Activated CD4-positive, alpha-beta T cell treated with anti-CD3 and anti-CD28 coated beads, Interleukin-10, Interleukin-2, amounts not matched to agents 100 ng/mL and 50 ng/mL, durations not matched to agents 16 hours and 8 hours (primary cell): ENCODE data around the gene OTOF.
A peak's percentile ranks its signal among the peaks of the same experiment; 100 is the strongest.

Experiments used
- DNase-seq: peaks from one replicate; pipeline ENCODE4 v3.0.0-alpha.2; 2020

Gene OTOF

GRCh38 chr2:26495705-26496297, 17.9 kb upstream of the OTOF start:
- no peak for DNase-seq

GRCh38 chr2:26494891-26495290, 17.0 kb upstream of the OTOF start:
- no peak for DNase-seq

GRCh38 chr2:26494199-26494598, 16.3 kb upstream of the OTOF start:
- no peak for DNase-seq

- DNase-seq, result peak; percentile 9
Observed at GRCh38 chr2:26493566-26493965, 15.6 kb upstream of the OTOF start.

- DNase-seq, result no peak
Observed at GRCh38 chr2:26492749-26493515, 15.0 kb upstream of the OTOF start.

GRCh38 chr2:26491563-26492167, 13.7 kb upstream of the OTOF start:
- no peak for DNase-seq

- no peak for DNase-seq
Observed at GRCh38 chr2:26489213-26489850, 11.4 kb upstream of the OTOF start.

GRCh38 chr2:26488463-26489212, 10.7 kb upstream of the OTOF start:
- DNase-seq, result no peak

GRCh38 chr2:26487192-26487591, 9.3 kb upstream of the OTOF start:
- DNase-seq, result peak; percentile 12

GRCh38 chr2:26486789-26487188, 8.9 kb upstream of the OTOF start:
- DNase-seq, result no peak

- DNase-seq, result no peak
Observed at GRCh38 chr2:26485725-26486418, 7.9 kb upstream of the OTOF start.

- no peak for DNase-seq
Observed at GRCh38 chr2:26485099-26485498, 7.2 kb upstream of the OTOF start.

- DNase-seq, result no peak
Observed at GRCh38 chr2:26484579-26484978, 6.7 kb upstream of the OTOF start.

GRCh38 chr2:26483957-26484565, 6.1 kb upstream of the OTOF start:
- no peak for DNase-seq

- no peak for DNase-seq
Observed at GRCh38 chr2:26483516-26483915, 5.6 kb upstream of the OTOF start.

- DNase-seq, result no peak
Observed at GRCh38 chr2:26483027-26483326, 5.1 kb upstream of the OTOF start.

- no peak for DNase-seq
Observed at GRCh38 chr2:26482211-26483026, 4.5 kb upstream of the OTOF start.

GRCh38 chr2:26481706-26482105, 3.8 kb upstream of the OTOF start:
- no peak for DNase-seq

- DNase-seq, result no peak
Observed at GRCh38 chr2:26480566-26481423, 2.9 kb upstream of the OTOF start.
